HG02642 (cell line): Measurements from ENCODE around the gene KIAA1671.
"Not testable (repeated sequence)": the region's sequence is repeated elsewhere in the genome, so short reads cannot be mapped to it uniquely, and the experiment has no call there.

Source experiments
- ATAC-seq: cut with Tn5 transposase; IDR thresholded peaks from one replicate; pipeline ENCODE4 v1.9.1; 2021; ENCODE audit warnings: mild to moderate bottlenecking; ENCODE audit not compliant: unreplicated experiment, poor library complexity

Gene KIAA1671

GRCh38 chr22:25207553-25208157 is 255.1 kb downstream of the KIAA1671 start:
- no peak for ATAC-seq

DNA sequence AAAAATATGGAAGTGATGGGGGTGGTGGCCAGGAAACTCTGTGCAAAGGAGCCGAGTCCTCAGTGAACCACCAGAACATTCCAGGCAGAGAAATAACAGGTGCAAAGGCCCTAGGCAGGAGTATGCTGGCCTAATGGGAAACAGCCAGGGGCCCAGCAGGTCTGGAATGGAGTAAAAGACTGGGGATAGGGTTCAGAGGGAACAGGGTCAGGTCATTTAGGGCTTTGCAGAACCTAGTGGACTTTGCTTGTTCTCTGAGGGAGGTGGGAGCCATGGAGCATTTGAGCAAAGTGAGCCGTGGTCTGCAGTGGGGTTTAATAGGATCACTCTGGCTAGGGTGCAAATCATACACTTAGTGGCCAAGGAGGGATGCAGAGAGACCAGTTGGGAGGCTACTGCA is 255.8 kb downstream of the KIAA1671 start:
- no peak for ATAC-seq

DNA sequence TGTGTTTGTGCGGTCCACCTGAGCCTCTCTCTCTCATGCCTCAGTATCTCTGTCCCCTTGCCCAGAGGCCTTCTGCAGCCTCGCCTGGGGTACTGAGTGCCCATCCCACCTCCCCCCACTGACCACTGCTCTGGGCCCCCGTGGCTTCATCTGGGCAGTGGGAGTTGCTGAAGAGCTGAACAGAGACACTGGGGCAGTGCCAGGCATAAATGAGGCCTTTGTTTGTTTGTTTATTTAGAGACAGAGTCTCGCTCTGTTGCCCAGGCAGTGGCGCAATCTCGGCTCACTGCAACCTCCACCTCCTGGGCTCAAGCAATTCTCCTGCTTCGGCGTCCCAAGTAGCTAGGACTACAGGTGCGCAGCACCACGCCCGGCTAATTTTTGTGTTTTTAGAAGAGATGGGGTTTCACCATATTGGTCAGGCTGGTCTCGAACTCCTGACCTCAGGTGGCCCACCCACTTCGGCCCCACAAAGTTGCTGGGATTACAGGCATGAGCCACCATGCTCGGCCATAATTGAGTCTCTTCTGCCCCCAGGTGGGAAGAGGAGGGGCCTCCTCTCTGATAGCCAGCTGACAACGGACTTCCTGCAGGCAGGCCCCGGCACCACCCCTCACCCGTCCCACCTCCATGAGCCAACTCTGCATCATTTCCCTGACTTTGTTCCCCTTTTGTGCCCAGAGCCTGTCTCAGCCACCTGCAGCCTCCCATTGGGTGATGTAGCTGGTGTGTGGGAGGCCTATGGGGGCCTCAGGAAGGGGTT is 256.4 kb downstream of the KIAA1671 start:
- ATAC-seq: no peak

- no peak for ATAC-seq
Measured at GRCh38 chr22:25210793-25211192, 258.3 kb downstream of the KIAA1671 start.

GRCh38 chr22:25212337-25212736 is 259.8 kb downstream of the KIAA1671 start:
- ATAC-seq: no peak

- ATAC-seq: no peak
Measured at GRCh38 chr22:25213221-25213620, 260.7 kb downstream of the KIAA1671 start.

DNA sequence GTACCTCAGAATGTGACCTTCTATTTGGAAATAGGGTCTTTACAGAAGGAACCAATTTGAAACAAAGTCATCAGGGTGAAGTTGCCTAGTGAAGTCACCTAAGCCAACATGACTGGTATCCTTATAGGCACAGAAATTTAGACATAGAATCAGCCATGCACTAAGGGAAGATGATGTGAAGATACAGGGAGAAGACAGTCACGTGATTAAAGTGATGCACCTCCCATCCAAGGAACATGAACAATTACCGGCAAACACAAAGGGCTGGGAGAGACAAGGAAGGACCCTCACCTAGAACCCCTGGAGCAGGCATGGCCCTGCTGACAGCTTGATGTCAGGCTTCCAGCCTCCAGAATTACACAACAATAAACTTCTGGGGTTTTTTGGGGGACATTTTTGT is 263.7 kb downstream of the KIAA1671 start:
- no peak for ATAC-seq

DNA sequence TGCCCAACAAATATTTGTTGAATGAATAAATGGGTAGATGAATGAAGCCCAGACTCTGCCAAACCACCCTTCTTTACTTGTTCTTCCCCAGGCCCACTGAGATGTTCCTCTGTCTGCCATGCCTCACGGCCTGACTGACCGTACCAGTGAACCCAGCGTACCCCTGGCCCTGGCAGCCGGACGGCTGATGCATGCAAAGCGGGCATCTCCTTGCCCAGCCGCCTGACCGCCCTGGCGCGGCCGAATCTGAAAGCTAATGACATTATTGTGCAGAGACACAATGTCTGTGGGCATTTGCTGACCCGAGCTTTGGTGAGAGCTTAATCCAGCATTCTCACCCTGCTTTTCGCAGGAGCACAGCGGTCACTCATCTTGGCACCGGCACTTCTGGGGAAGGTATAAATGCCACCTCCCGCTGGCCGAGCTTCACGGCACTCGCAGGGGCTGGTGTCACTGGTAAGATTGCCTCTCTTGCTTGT is 266.7 kb downstream of the KIAA1671 start, which contains the start of gene CRYBB2:
Gene CRYBB2, plus strand, starts transcription at position 429 of the 479 bp plus-strand sequence. CDS start 1,791 bp downstream, outside the sequence.
- no peak for ATAC-seq

DNA sequence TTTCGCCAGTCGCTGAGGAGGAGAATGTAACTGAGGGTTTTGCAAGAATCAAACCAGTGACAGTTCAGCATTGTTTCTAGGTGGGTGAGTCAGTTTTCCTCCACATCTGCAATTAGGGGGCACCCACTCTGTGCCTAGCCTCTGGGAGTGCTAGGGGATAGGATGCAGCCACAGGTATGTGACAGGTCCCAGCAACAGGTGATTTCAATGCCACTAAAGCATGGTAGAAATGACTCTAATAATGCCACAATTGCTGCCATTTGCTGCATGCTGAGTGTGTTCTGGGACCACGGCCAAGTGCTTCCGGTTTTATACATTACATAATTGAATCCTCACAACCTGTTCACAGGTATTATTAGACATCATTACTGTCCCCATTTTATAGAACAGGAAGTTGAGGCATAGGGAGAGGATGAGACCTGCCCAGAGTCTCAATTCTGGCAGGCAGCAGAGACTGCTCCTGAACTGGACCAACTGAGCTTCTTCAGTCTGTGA is 267.5 kb downstream of the KIAA1671 start:
- no peak for ATAC-seq

DNA sequence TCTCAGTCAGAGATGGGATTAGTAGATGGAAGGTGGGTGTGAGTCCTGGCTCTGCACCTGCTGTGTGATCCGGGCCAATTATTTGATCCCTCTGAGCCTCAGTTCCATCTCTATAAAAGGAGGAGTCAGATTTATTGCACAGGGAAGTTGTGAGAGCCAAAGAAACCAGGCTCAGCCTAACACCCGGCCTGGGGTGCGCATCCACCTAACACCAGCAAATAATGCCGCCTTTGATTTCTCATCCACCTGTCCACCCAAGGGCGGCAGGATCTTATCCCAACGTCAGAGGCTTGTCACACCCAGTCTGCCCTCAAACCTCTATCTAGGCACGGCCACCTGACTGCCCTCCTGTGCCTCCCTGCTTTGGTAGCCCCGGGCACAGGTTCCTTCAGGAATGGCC is 269.3 kb downstream of the KIAA1671 start:
- ATAC-seq: no peak

DNA sequence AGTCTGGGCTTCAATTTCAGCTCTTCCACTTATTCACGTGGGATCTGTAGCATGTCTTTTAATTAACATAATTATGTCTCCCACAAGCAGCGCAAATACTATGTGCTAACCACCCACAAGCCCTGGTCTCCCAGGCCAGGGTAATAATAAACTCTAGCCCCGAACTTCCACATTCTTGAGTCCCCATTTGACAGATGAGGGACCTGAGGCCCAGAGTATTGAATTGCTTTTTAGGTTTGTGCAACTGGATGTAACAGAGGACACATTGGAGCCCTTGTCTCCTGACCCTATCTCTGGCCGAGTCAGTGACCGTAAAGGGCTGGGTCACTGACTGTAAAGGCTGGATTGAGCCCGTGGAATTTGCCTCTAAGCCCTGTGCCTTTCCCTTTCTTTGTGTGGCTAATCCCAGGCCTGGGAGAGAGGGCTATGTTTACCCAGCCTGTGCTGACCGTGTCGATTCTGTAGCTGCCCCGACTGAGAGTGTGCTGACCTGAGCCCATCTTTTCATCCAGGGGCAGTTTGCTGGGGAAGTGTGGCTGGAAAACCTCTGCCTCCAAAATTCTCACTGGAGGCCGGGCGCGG is 270.8 kb downstream of the KIAA1671 start:
- ATAC-seq: no peak

- no peak for ATAC-seq
Measured at GRCh38 chr22:25228822-25229221, 276.3 kb downstream of the KIAA1671 start.

- ATAC-seq: not testable (repeated sequence)
Measured at GRCh38 chr22:25230760-25231159, 278.2 kb downstream of the KIAA1671 start.

DNA sequence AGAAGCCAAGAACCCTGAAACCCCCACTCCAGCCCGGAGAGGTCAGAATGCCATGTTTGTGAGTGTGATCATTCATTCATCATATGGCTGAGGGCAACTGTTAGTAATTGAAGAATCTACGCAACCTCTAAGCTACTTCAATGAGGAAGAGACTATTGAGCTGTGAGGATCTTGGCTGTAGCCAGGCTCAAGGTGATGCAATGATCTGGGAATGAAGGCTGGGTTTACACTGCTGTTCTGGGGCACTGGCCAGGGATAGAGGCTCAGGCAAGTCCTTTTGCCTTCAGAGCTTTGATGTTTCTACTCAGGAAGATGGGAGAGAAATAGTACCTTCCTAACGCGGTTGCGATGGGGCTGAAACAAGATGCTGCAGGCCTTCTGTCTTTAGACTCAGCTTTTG is 279.8 kb downstream of the KIAA1671 start:
- no peak for ATAC-seq

- ATAC-seq: not testable (repeated sequence)
Measured at GRCh38 chr22:25233706-25234105, 281.2 kb downstream of the KIAA1671 start.

- no peak for ATAC-seq
Measured at GRCh38 chr22:25235547-25236290, 283.2 kb downstream of the KIAA1671 start.

- no peak for ATAC-seq
Measured at GRCh38 chr22:25236417-25236816, 283.9 kb downstream of the KIAA1671 start.

DNA sequence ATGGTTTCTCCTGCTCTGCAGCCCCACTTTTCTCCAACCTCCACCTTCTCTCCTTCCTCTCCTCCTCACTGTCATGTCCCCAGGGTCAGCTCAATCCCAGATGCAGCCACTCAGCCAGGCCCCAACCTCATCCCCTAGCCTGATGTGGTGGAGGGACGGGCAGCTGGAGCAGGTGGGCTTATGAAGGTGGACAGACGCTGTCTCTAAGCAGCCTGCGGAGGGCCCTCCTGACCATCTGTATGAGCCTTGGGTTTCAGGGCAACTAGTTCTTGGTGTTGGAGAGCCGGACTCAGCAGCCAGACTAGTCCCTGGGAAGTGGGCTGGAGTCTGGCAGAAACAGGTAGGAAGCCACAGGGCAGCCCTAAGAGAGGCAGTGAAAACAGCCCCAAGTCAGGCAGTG is 285.0 kb downstream of the KIAA1671 start:
- ATAC-seq: no peak

GRCh38 chr22:25238058-25238457 is 285.5 kb downstream of the KIAA1671 start:
- not testable (repeated sequence) for ATAC-seq
